Neutrophil (primary cell): Measurements from ENCODE around the gene GULP1.

Experiments used
- H3K27ac ChIP-seq: fragments of 200-600 bp; sonication (generic); 2 replicates; pipeline ENCODE4 v1.5.1; 2016; ENCODE audit warnings: mild to moderate bottlenecking, moderate library complexity
- H3K27me3 ChIP-seq: fragments of 200-600 bp; sonication (generic); 2 replicates; pipeline ENCODE4 v1.6.0; 2016; ENCODE audit warnings: mild to moderate bottlenecking
- H3K36me3 ChIP-seq: fragments of 200-600 bp; sonication (generic); 2 replicates; pipeline ENCODE4 v1.5.1; 2017
- H3K4me1 ChIP-seq, 2 experiments: fragments of 200-600 bp in 1 of 2; sonication (generic) in 1 of 2; 1 replicate in 1 of 2; 2 replicates in 1 of 2; pipeline versions ENCODE4 v1.5.1 to v1.6.1; 2013 to 2016; ENCODE audit warnings: low read depth in 1 of 2, low read length in 1 of 2, mild to moderate bottlenecking in 1 of 2, moderate library complexity in 1 of 2; ENCODE audit not compliant: control insufficient read depth in 1 of 2, insufficient read depth in 1 of 2
- H3K4me3 ChIP-seq, 2 experiments: fragments of 200-600 bp in 1 of 2; sonication (generic) in 1 of 2; 1 replicate in 1 of 2; 2 replicates in 1 of 2; pipeline ENCODE4 v1.5.1; 2013 to 2016; ENCODE audit warnings: low read depth in 1 of 2, low read length in 1 of 2, mild to moderate bottlenecking in 1 of 2, moderate library complexity in 1 of 2
- H3K9me3 ChIP-seq: fragments of 200-600 bp; sonication (generic); 2 replicates; pipeline ENCODE4 v1.5.1; 2016
- TF ChIP-seq, protein P1 (sequence below): fragments of 200-600 bp; sonication (generic); IDR thresholded peaks from 2 replicates; pipeline ENCODE4 v1.5.1; 2016; ENCODE audit warnings: antibody characterized with exemption

GULP1 gene

DNA sequence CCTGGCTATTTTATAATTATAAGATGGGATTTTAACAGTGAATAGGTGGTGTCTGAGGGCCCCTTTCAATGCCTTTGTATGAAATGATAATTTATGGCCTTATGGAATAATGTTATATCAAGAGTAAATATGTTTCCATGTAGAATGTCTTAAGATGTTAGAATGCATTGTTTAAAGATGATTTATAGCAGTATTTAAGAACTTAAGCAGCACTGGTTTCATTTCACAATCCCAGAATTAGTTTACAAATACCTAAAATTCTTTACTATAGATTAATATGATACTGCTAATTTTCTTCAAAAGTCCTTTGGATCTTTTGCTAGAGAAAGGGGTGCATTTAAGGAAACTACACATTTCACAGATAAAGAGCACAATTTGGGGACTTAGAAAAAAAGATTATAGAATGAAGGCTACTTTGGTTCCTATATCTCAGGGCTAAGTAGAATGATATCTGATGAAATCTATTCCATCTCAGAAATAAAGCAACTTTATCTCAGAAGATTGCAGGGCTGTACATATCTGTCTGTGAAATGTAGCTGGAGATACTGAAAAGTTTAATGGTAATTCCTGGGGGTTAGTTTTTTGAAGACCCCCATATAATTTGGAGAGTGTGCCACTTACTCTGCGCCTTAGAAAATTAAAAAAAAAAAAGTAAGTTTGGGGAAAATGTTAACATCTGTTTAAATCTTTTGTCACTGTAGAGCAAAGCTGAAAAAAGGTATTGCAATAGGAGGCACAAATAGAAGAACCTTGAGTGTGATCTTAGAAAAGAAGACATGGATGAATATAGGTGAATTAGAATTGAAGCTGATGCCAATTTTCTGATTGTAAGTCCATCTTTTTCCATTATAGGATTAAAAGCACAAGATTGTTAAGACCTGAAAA is 123.4 kb downstream of the GULP1 start:
- Histone ChIP-seq H3K4me1 (no peaks in the 10 kb centered on the region), H3K27ac (no peak overlapping the region), H3K36me3 (no peaks in the 10 kb centered on the region), H3K9me3 (no peaks in the 10 kb centered on the region), H3K4me3 (no peak overlapping the region), H3K27me3 (no peaks in the 10 kb centered on the region)
- TF ChIP-seq, protein P1, sequence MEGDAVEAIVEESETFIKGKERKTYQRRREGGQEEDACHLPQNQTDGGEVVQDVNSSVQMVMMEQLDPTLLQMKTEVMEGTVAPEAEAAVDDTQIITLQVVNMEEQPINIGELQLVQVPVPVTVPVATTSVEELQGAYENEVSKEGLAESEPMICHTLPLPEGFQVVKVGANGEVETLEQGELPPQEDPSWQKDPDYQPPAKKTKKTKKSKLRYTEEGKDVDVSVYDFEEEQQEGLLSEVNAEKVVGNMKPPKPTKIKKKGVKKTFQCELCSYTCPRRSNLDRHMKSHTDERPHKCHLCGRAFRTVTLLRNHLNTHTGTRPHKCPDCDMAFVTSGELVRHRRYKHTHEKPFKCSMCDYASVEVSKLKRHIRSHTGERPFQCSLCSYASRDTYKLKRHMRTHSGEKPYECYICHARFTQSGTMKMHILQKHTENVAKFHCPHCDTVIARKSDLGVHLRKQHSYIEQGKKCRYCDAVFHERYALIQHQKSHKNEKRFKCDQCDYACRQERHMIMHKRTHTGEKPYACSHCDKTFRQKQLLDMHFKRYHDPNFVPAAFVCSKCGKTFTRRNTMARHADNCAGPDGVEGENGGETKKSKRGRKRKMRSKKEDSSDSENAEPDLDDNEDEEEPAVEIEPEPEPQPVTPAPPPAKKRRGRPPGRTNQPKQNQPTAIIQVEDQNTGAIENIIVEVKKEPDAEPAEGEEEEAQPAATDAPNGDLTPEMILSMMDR = no peak

DNA sequence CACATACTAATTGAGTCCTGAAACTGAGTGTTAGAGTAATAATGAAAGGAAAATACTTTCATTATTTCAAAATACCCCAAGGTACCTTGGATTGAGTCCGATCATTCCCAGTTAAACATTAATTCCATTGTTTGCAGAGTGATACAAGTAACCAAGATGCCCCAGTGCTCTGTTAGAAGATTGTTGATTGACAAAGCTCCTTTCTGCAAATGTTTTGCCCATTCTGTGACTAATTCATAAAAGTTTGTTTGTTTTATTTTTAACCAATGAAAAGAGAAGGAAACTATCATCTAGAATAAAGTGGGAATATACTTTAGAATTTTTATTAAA is 124.0 kb downstream of the GULP1 start:
- no peaks in the 10 kb centered on the region for H3K36me3 ChIP-seq
- no peaks in the 10 kb centered on the region for H3K4me1 ChIP-seq
- no peaks in the 10 kb centered on the region for H3K9me3 ChIP-seq
- H3K4me3 ChIP-seq = no peak overlapping the region
- H3K27me3 ChIP-seq = no peaks in the 10 kb centered on the region
- H3K27ac ChIP-seq = no peak overlapping the region
- TF ChIP-seq, protein P1 = no peak

DNA sequence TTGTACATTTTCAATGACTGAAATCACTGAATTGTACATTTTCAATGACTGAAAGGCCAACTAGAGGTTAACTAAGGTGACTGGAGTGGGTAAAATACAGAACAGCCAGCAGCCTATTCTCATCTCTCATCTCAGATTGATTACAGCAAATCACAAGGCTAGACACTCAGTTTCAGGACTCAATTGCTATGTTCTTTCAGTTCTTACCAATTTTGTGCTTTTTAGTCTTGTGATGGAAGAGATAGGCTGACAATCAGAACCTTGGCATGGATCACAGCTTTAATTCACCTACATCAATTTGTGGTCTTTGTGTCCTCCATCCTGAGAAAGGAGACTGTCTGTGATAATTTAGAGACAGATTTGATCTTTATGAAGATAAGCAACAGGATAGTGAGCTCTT is 124.7 kb downstream of the GULP1 start:
- Histone ChIP-seq H3K27ac (no peak overlapping the region), H3K9me3 (no peaks in the 10 kb centered on the region), H3K27me3 (no peaks in the 10 kb centered on the region), H3K36me3 (no peaks in the 10 kb centered on the region), H3K4me3 (no peak overlapping the region), H3K4me1 (no peaks in the 10 kb centered on the region)
- TF ChIP-seq, protein P1 = no peak

DNA sequence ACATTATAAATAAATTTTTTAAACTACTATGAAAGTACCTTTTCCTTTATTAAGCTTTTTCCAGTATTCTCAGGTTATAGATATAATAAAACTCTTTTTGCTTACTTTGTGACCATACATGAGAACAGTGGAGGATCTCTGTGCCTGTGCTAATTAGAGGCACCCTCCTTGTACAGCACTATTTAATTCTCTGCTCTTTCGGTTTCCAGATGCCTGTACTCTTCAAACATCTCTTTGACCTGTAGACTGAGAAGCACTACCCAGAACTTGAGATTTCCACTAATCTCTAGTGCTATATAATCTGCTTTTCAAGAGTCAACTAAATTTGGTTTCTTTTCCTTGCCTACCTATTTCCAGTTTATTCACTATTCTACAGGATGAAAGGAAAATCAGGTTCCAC is 131.1 kb downstream of the GULP1 start:
- H3K4me3 ChIP-seq = no peak overlapping the region
- H3K4me1 ChIP-seq = no peaks in the 10 kb centered on the region
- H3K36me3 ChIP-seq = no peaks in the 10 kb centered on the region
- TF ChIP-seq, protein P1 = no peak
- no peaks in the 10 kb centered on the region for H3K27me3 ChIP-seq
- H3K9me3 ChIP-seq = no peaks in the 10 kb centered on the region
- no peak overlapping the region for H3K27ac ChIP-seq

DNA sequence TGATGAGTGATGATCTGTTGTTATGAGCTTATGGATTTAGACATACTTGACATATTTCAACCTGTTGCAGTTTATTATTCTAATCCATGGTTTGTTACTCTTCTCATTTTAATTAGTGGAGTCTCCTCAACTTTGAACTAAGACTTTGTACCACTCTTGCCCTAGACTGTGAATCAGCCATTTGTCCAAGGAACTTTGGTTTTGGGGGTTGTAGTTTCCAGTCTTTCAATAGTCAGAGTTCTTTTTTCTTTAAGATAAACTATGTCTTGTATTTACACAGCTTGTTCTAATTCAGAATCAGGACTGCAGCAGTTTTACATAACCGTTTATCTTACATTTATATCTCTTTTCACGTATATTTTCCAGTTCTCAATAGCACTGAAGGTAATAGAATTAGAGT is 133.6 kb downstream of the GULP1 start:
- Histone ChIP-seq H3K27me3 (no peaks in the 10 kb centered on the region), H3K36me3 (no peaks in the 10 kb centered on the region), H3K4me3 (no peak overlapping the region), H3K9me3 (no peaks in the 10 kb centered on the region), H3K4me1 (no peaks in the 10 kb centered on the region), H3K27ac (no peak overlapping the region)
- TF ChIP-seq, protein P1 = no peak
